ENCODE measurements around the gene PLCB4. TPM values are rescaled to one million over a fixed set of nuclear protein-coding genes. Genes with fewer than 3 reads are reported as not detected.

Gene PLCB4
- polyA plus RNA-seq, 3 donors = not detected

GRCh38 chr20:9136114-9136513, 67.2 kb downstream of the PLCB4 start:
- Histone ChIP-seq H3K27me3 (ENCODE audit: control insufficient read depth in 2 of 2, insufficient read depth in 2 of 2, low read length in 2 of 2) (no peaks in the 10 kb centered on the region), H2AFZ (ENCODE audit: insufficient read depth, low read depth, low read length, poor library complexity, severe bottlenecking) (no peak overlapping the region), H4K20me1 (ENCODE audit: insufficient read depth, low read length) (no peaks in the 10 kb centered on the region), H3K27ac (ENCODE audit: low read depth in 1 of 2, low read length in 2 of 2) (no peak overlapping the region), H3K36me3 (replicated peaks in 1 of 2; ENCODE audit: control insufficient read depth in 1 of 2, insufficient read depth in 2 of 2, low read length in 2 of 2) (no peaks in the 10 kb centered on the region), H3K4me2 (replicated peaks; ENCODE audit: extremely low read depth, low read length, poor library complexity, severe bottlenecking) (no peak overlapping the region), H3K4me1 (ENCODE audit: control insufficient read depth in 1 of 2, insufficient read depth in 2 of 2, low read length in 2 of 2) (no peaks in the 10 kb centered on the region), H3K9ac (ENCODE audit: insufficient read depth, low read length, poor library complexity, severe bottlenecking) (no peak overlapping the region), H3K9me3 (replicated peaks in 1 of 2; ENCODE audit: control insufficient read depth in 1 of 2, insufficient read depth in 1 of 2, low read length in 2 of 2) (no peaks in the 10 kb centered on the region), H3K79me2 (ENCODE audit: insufficient read depth, low read length) (no peaks in the 10 kb centered on the region), H3K4me3 (replicated peaks in 1 of 3; ENCODE audit: low read depth in 2 of 3, low read length in 3 of 3) (no peak overlapping the region)
- Mint-ChIP-seq H3K27me3 (ENCODE audit: low read depth in 3 of 3) (peaks cover 2 to 3% (median 2%) of the 10 kb centered on the region in 3 donors), H3K4me1 (peaks cover 12% of the 10 kb centered on the region), H3K27ac (peak overlapping the region in 1 of 7 donors; percentile 18), H3K4me3 (no peak overlapping the region), H3K36me3 (no peaks in the 10 kb centered on the region), H3K9me3 (peaks cover 0 to 9% (median 3%) of the 10 kb centered on the region in 7 donors)
- no peak for TF ChIP-seq CTCF (IDR thresholded peaks at IDR 0.05)
- intact Hi-C loops (cut with micrococcal nuclease) = no loop called here
- 0% methylated on average over 3 of the region's 3 CpGs for WGBS (ENCODE audit: insufficient coverage)
- DNase-seq = no peak

- no peak for DNase-seq
- Histone ChIP-seq H3K4me1 (ENCODE audit: control insufficient read depth in 1 of 2, insufficient read depth in 2 of 2, low read length in 2 of 2) (no peaks in the 10 kb centered on the region), H3K9ac (ENCODE audit: insufficient read depth, low read length, poor library complexity, severe bottlenecking) (no peak overlapping the region), H2AFZ (ENCODE audit: insufficient read depth, low read depth, low read length, poor library complexity, severe bottlenecking) (no peak overlapping the region), H3K27me3 (ENCODE audit: control insufficient read depth in 2 of 2, insufficient read depth in 2 of 2, low read length in 2 of 2) (no peaks in the 10 kb centered on the region), H3K9me3 (replicated peaks in 1 of 2; ENCODE audit: control insufficient read depth in 1 of 2, insufficient read depth in 1 of 2, low read length in 2 of 2) (no peaks in the 10 kb centered on the region), H4K20me1 (ENCODE audit: insufficient read depth, low read length) (no peaks in the 10 kb centered on the region), H3K36me3 (replicated peaks in 1 of 2; ENCODE audit: control insufficient read depth in 1 of 2, insufficient read depth in 2 of 2, low read length in 2 of 2) (no peaks in the 10 kb centered on the region), H3K27ac (ENCODE audit: low read depth in 1 of 2, low read length in 2 of 2) (no peak overlapping the region), H3K79me2 (ENCODE audit: insufficient read depth, low read length) (no peaks in the 10 kb centered on the region), H3K4me3 (replicated peaks in 1 of 3; ENCODE audit: low read depth in 2 of 3, low read length in 3 of 3) (no peak overlapping the region), H3K4me2 (replicated peaks; ENCODE audit: extremely low read depth, low read length, poor library complexity, severe bottlenecking) (no peak overlapping the region)
- intact Hi-C loops (cut with micrococcal nuclease) = no loop called here
- 2% methylated on average over 4 of the region's 7 CpGs for WGBS (ENCODE audit: insufficient coverage)
- Mint-ChIP-seq H3K36me3 (no peaks in the 10 kb centered on the region), H3K4me3 (no peak overlapping the region), H3K9me3 (peaks cover 0 to 5% (median 0%) of the 10 kb centered on the region in 7 donors), H3K4me1 (peaks cover 12% of the 10 kb centered on the region), H3K27me3 (ENCODE audit: low read depth in 3 of 3) (peaks cover 2 to 3% (median 2%) of the 10 kb centered on the region in 3 donors), H3K27ac (no peak overlapping the region)
- no peak for TF ChIP-seq CTCF (IDR thresholded peaks at IDR 0.05)
Measured at GRCh38 chr20:9137001-9137400, 68.1 kb downstream of the PLCB4 start.

Data from CD14-positive monocyte (primary cell).